HG02588 (cell line): ENCODE data around the gene ATG2B.

Experiments used
- ATAC-seq: cut with Tn5 transposase; IDR thresholded peaks from one replicate; pipeline ENCODE4 v1.9.1; 2021; ENCODE audit warnings: mild to moderate bottlenecking, moderate library complexity; ENCODE audit not compliant: unreplicated experiment

ATG2B gene, protein sequence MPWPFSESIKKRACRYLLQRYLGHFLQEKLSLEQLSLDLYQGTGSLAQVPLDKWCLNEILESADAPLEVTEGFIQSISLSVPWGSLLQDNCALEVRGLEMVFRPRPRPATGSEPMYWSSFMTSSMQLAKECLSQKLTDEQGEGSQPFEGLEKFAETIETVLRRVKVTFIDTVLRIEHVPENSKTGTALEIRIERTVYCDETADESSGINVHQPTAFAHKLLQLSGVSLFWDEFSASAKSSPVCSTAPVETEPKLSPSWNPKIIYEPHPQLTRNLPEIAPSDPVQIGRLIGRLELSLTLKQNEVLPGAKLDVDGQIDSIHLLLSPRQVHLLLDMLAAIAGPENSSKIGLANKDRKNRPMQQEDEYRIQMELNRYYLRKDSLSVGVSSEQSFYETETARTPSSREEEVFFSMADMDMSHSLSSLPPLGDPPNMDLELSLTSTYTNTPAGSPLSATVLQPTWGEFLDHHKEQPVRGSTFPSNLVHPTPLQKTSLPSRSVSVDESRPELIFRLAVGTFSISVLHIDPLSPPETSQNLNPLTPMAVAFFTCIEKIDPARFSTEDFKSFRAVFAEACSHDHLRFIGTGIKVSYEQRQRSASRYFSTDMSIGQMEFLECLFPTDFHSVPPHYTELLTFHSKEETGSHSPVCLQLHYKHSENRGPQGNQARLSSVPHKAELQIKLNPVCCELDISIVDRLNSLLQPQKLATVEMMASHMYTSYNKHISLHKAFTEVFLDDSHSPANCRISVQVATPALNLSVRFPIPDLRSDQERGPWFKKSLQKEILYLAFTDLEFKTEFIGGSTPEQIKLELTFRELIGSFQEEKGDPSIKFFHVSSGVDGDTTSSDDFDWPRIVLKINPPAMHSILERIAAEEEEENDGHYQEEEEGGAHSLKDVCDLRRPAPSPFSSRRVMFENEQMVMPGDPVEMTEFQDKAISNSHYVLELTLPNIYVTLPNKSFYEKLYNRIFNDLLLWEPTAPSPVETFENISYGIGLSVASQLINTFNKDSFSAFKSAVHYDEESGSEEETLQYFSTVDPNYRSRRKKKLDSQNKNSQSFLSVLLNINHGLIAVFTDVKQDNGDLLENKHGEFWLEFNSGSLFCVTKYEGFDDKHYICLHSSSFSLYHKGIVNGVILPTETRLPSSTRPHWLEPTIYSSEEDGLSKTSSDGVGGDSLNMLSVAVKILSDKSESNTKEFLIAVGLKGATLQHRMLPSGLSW (N-terminal part only)

DNA sequence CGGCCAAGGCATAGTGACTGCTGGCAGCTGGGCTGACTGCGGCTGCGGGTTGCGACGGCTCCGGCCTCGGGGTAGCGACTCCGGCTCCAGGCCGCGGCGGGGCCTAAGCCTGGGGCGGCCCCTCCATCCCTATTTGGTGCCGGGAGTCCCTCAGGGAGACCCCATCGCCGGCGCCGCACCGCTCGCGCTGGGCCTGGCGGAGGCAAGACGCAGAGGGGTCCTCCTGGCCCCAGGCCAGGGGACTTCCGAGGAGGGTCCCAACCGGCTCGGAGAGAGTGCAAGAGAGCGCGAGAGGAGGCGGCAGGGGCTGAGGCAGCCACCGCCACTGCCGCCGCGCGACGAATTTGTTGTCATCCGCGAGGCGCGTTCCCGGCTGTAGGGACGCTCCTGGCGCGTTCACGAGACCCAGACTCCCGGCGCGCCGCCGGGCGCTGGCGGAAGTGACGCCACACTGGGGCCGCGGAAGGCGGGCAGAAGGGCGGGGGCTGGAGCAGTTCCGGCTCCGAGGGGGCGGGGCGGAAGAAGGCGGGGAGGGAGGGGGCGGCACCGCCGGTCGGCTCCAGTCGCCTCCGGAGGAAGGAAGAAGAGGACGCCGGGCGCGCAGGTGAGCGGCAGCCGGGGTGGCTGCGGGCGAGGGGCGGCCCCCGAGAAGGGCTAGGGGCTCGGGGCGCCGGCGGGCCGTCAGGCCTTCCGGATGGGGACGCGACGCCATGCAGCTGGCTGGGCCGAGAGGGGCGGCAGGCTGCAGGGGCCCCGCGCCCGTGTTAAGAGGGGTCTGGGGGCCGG lies at the start of gene ATG2B, which contains the start of gene GSKIP:
Gene ATG2B, minus strand, starts transcription at position 377 of the 786 bp plus-strand sequence. Its CDS starts 365 bp downstream, at position 12.
Gene GSKIP, plus strand, starts transcription at position 562 of the 786 bp plus-strand sequence. CDS start 18,722 bp downstream, outside the sequence.
- ATAC-seq = peak; percentile 70

DNA sequence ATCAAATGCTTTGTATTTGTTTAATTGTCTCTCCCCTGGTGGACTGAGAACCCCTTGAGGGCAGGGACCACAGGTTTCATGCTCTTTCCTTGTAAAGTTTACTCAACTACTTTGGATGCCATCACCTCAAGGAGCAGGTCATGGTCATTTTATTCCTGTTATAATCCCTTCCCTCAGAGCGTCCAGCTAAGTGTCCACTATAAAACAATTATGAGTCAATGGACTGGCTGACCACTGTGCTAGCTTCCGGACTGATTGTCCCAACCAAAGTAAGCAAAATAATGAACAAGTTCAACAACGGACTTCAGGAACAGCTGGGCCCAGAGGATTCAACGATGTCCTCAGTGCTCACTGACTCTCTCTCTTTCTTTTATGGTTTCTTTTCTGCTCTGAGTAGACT lies 47.0 kb upstream of the ATG2B start:
- ATAC-seq = no peak

DNA sequence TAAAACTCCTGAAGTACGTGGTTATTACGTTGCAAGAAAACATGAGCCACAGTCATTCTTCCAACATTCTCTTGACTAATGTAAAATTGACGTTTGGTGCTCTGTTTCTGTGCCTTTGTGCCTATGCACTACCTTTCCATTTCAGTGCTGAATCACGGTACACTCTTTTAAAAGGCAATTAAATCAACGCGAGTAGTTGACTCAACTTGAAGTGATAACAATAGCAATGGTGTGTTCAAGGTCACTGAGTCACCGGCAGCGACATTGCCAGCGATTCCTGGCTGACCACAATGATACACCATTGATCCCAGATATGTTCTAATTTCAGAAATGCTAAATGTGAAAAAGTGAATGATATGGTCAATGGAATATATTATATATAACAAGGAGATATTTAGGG lies 46.6 kb upstream of the ATG2B start:
- no peak for ATAC-seq

DNA sequence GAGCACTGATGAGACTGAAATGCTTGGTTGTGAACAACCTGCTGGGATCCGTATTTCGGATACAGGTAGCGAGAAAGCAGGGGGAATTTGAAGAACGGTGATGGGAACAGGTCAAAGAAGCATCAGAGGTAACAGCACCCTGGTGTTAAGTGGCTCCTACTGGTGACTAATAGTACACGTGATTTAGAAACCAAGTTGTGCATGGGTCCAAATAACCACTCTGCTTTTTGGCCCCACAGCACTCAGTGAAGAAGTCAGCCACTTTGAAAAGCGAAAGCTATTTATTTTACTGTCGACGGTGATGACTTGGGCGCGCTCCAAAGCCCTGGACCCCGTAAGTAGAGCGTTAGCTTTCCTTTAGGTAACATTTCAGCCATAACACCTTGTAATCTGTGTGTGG lies 45.5 kb upstream of the ATG2B start:
- ATAC-seq = no peak

DNA sequence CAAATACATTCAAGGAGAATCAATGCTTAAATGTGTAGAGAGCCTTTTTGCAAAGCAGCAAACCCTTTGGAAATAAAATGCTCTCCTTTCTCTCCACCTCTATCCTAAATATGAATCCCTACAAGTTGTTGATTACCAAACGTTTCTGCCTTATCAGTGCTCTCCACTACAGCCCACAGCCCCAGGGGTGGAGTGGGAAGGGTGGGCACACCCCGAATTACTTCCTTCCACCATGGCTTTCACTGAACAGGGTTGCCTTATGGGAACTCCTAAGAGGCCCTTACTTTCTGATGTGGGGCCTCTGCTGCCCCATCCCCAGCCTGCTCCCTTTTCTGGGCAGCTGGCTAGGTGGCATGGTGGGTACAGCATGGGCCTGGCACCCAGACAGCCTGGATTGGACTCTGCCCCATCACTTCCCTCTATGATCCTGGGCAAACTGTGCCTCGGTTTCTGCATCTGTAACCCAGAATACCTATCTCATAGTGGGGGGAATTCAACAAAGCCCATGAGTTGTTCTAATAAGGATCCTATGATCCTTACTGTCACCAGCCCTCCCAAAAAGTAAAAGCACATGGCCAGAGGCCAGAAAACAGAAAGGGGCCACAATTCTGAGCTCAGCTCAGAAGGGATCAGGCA lies 44.9 kb upstream of the ATG2B start:
- ATAC-seq = no peak

- no peak for ATAC-seq
These were observed 42.5 kb upstream of the ATG2B start for GRCh38 chr14:96405677-96406076.

DNA sequence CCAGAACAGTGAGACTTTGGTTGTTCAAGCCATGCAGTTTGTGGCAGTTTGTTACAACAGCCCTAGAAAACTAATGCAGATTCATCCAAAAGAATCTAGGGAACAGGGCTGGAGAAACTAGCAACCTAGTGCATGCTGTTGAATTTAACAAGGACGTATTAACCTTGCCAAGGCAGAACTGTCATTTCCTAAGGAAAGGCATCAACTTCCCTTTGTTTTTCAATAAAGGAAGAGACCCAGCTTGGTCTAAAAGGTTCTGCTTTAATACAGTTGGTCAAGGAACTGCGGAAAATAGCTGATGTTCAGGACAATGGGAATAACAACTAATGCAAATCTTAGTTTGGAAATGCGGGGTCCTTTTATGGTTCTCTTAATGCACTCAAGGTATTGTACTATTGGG lies 40.3 kb upstream of the ATG2B start:
- no peak for ATAC-seq

DNA sequence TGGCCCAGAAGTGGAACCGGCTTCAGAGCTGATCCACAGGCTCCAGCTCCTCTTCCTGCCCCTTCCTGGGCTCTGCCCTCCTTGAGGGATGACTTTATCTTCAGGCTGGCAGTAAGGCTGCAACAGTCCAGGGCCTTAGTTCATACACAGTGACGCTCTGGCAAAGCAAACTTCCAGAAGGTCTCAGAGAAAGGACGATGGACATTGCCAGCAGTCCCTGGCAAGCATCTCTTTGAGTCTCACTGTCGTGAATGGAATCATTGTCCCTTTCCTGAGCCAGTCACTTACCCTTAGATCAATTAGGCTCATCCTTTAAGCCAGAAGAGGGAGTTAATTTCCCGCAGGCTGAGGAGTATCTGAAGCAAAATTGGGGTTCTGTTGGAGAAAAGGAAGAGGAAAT lies 37.4 kb upstream of the ATG2B start:
- ATAC-seq = no peak

DNA sequence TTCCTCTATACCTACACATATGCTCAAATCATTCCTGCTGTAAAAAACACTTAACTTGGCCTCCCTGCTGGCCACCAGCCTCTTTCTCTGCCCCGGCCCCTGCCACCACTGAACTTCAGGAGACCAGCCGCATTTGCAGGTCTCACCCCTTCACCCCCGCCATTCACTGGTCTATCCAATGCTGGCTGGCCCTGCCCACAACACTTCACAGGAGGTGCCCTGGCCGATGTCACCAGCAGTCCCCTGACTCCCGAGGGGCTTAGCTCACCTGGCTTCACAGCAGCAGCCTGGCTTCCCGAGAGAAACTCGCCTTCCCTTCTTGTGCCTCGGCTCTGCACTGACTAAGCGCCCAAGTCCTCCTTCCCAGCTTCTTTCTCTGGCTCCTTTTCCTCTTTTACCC lies 36.3 kb upstream of the ATG2B start:
- no peak for ATAC-seq

DNA sequence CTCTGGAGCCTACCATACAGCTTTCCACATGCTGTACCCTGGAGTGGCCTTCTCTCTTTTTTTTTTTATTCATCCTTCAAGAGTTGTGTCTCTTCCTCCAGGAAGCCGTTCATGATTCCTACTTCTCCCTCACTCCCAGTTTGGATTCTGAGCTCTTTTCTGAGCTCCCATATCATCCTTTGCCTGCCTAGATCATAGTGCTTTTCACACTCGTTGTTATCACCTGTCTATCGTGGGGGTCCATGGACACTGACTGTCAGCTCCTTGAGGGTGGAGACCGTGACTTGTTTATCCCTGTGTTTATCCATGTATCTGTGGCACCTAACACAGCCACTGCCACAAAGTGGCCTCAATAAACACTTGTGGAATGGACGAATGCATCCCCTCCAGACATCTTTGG lies 35.8 kb upstream of the ATG2B start:
- no peak for ATAC-seq

GRCh38 chr14:96398432-96398831 lies 35.3 kb upstream of the ATG2B start:
- no peak for ATAC-seq

DNA sequence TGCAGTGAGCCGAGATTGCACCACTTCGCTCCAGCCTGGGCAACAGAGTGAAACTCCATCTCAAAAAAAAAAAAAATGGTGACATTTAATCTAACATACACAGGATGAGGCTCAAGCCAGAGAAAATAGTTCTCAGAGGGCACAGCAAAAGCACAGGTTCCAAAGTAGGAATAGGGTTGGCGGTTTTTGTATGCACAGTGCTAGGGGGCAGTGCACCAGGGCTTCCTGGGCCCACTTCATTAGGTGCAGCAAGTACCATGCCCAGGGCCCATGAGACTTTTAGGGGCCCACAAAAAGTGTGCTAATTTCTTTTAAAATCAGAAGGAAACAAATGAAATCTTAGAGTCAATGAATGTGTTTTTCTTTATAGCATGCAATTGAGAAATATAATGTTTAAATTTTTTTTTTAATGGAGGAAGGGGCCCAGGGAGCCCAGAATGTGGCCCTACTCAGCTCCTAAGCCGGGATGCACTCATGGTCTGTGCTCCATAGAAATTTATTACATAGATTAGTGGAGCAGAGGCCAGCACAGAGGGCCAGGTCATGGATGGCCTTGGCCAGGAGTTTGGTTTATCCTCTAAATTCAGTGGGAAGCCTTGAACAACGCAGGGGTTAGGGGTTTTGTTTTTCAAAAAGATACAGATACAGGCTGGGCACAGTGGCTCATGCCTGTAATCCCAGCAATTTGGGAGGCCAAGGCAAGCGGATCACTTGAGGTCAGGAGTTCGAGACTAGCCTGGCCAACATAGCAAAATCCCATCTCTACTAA lies 31.1 kb upstream of the ATG2B start:
- ATAC-seq = no peak

- no peak for ATAC-seq
These were observed 30.0 kb upstream of the ATG2B start for GRCh38 chr14:96393071-96393691.

- ATAC-seq = peak; percentile 85
These were observed 28.4 kb upstream of the ATG2B start for GRCh38 chr14:96391293-96392118.

DNA sequence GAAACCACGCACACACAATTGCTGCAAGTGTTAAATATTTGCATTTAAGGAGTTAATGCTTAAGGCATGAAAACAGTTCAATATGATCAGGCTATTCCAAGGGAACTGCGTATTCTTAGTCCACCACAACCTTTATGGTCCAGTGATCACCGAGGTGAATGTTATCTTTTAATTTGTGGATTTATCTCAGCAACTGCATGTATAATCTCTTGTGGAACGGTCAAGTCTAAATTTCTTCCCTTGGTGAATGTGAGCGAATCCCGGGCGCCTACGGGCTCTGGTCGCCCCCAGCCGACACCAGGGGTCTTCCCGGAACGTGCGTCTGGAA lies 27.8 kb upstream of the ATG2B start:
- ATAC-seq = no peak

GRCh38 chr14:96385385-96385784 lies 22.2 kb upstream of the ATG2B start:
- no peak for ATAC-seq

- no peak for ATAC-seq
These were observed 21.6 kb upstream of the ATG2B start for GRCh38 chr14:96384740-96385139.

GRCh38 chr14:96384053-96384452 lies 20.9 kb upstream of the ATG2B start:
- ATAC-seq = no peak
